Measurements from ENCODE around the gene DMKN.

The DMKN gene

DNA sequence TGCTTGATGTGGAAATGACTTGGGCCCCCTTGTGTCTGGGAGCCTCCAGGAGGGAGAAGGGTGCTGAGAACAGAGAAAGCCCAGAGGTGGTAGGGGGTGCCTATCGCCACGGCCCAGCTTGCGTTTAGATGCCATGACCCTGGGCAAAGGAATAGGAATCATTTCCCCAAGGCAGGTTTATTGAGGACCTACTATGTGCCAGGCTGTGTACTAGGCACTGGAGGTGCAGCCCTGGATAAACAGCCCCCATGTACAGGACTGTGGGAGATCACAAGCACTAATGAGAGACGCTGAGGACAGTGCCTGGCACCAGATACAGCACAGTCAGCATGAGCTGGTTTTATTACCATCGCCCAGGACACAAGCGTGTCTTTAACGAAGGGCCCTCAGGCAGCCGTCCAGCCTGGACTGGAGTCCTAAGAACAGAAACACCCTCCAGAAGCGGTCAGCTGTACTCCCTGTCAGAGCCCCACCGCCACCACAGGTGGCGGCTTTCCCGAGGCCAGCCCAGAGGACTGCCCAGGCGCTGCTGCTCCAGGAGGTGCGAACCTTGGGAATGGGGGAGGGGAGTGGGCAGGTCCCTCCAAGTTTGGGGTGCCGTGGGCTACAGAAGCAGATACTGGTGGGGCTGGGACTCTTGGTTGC, 36.6 kb upstream of the DMKN start:
- no peaks in the 10 kb centered on the region for H3K9me3 ChIP-seq (ENCODE audit: control insufficient read depth, low read length)
- DNase-seq = no peak

DNA sequence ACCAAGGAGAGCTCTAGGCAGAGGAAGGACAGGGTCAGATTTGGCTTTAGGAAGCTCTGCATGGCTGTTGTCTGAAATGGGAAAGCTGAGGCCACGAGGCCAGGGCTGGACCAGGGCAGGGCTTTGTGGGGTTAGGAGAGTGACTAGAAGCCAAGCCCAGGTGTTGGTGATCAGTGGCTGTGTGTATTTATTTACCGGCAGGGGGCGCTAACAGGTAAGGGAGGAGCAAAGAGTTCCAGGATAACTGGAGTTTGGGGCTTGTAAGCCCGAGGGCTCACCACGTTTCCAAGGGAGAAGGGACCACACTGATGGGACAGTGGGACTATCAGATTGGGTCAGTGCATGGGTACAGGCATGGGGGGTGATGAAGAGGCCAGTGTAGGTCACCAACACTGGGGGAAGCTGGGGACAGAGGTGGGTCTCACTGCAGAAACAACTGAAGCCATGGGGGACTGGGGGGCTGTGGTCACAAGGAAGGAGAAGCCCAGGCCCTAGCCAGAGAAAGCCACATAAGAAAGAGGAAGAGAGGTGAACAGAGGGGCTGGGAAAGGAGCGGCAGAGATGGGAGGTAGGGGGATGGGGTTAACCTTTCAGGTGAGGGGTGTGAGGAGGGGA, 35.8 kb upstream of the DMKN start:
- peak; percentile 12 to 54 (median 25) for DNase-seq
- Histone ChIP-seq H3K27ac (ENCODE audit: insufficient read depth, low read length, poor library complexity, severe bottlenecking) (no peak overlapping the region), H3K4me1 (ENCODE audit: control insufficient read depth, insufficient read depth, low read length, poor library complexity, severe bottlenecking) (peaks cover 20% of the 10 kb centered on the region), H3K4me3 (ENCODE audit: insufficient read depth, low read depth, low read length, poor library complexity, severe bottlenecking) (no peak overlapping the region), H3K27me3 (replicated peaks; ENCODE audit: control insufficient read depth, insufficient read depth, low read length, poor library complexity, severe bottlenecking) (no peaks in the 10 kb centered on the region), H3K9me3 (ENCODE audit: control insufficient read depth, low read length) (no peaks in the 10 kb centered on the region), H3K36me3 (ENCODE audit: control insufficient read depth, insufficient read depth, low read length) (no peaks in the 10 kb centered on the region)

More for the DNA sequence above, 36.6 kb upstream of the DMKN start:
- H3K27me3 ChIP-seq (replicated peaks; ENCODE audit: control insufficient read depth, insufficient read depth, low read length, poor library complexity, severe bottlenecking) = no peaks in the 10 kb centered on the region
- no peak overlapping the region for H3K27ac ChIP-seq (ENCODE audit: insufficient read depth, low read length, poor library complexity, severe bottlenecking)
- H3K4me1 ChIP-seq (ENCODE audit: control insufficient read depth, insufficient read depth, low read length, poor library complexity, severe bottlenecking) = peaks cover 14% of the 10 kb centered on the region
- no peak overlapping the region for H3K4me3 ChIP-seq (ENCODE audit: insufficient read depth, low read depth, low read length, poor library complexity, severe bottlenecking)
- no peaks in the 10 kb centered on the region for H3K36me3 ChIP-seq (ENCODE audit: control insufficient read depth, insufficient read depth, low read length)

DNA sequence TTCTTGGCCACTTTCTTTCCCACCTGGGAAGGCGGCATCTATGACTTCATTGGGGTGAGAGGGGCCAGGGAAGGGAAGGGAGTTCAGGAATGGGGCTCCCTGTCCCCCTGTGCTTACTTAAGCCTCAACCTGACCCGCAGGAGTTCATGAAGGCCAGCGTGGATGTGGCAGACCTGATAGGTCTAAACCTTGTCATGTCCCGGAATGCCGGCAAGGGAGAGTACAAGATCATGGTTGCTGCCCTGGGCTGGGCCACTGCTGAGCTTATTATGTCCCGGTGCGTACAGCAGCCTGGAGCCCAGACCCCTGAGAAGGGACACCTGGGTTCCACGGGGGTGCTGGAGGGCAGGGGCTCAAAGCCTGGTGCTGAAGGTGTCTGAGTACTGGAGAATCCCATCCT, 33.1 kb upstream of the DMKN start:
- no peak for DNase-seq
- Histone ChIP-seq H3K4me1 (ENCODE audit: control insufficient read depth, insufficient read depth, low read length, poor library complexity, severe bottlenecking) (peaks cover 20% of the 10 kb centered on the region), H3K9me3 (ENCODE audit: control insufficient read depth, low read length) (no peaks in the 10 kb centered on the region), H3K4me3 (ENCODE audit: insufficient read depth, low read depth, low read length, poor library complexity, severe bottlenecking) (peak overlapping the region; percentile 88), H3K27ac (ENCODE audit: insufficient read depth, low read length, poor library complexity, severe bottlenecking) (peak overlapping the region; percentile 76), H3K36me3 (ENCODE audit: control insufficient read depth, insufficient read depth, low read length) (no peaks in the 10 kb centered on the region), H3K27me3 (replicated peaks; ENCODE audit: control insufficient read depth, insufficient read depth, low read length, poor library complexity, severe bottlenecking) (no peaks in the 10 kb centered on the region)

DNA sequence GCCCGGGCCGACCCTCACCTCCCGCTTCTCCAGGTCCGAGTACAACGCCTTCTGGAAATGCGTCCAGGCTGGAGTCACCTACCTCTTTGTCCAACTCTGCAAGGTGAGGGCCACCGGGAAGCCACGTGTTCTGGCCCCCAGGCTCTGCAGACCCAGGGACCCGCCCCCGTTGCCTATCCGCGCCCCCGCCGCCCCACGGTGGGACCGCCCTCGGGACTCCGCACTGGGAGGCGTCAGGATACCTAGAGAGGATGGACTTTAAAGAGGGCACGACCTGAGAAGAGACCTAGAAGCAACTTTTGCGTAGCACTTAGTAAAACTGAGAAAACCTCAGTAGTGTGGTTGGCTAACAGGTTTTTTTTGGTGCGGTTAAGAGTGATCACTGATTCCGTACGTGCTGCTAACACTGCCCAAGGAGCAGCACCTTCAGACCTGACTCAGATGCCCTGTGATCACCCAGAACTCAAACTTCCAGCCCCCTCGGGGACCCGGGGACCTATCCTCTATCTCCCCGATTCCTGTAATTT, 32.5 kb upstream of the DMKN start:
- Histone ChIP-seq H3K36me3 (ENCODE audit: control insufficient read depth, insufficient read depth, low read length) (no peaks in the 10 kb centered on the region), H3K27ac (ENCODE audit: insufficient read depth, low read length, poor library complexity, severe bottlenecking) (peak overlapping the region; percentile 76), H3K27me3 (replicated peaks; ENCODE audit: control insufficient read depth, insufficient read depth, low read length, poor library complexity, severe bottlenecking) (no peaks in the 10 kb centered on the region), H3K4me1 (ENCODE audit: control insufficient read depth, insufficient read depth, low read length, poor library complexity, severe bottlenecking) (peaks cover 20% of the 10 kb centered on the region), H3K9me3 (ENCODE audit: control insufficient read depth, low read length) (no peaks in the 10 kb centered on the region), H3K4me3 (ENCODE audit: insufficient read depth, low read depth, low read length, poor library complexity, severe bottlenecking) (peak overlapping the region; percentile 88)
- DNase-seq = peak; percentile 21 to 32 (median 23)

GRCh38 chr19:35545001-35545854, 31.8 kb upstream of the DMKN start, which contains the start of gene TMEM147:
Gene TMEM147, plus strand, starts transcription at chr19:35545626. Its CDS starts 114 bp downstream, at chr19:35545740.
- Histone ChIP-seq H3K27ac (ENCODE audit: insufficient read depth, low read length, poor library complexity, severe bottlenecking) (peak within 1 kb of the TSS; percentile 76), H3K27me3 (replicated peaks; ENCODE audit: control insufficient read depth, insufficient read depth, low read length, poor library complexity, severe bottlenecking) (no peaks in the 10 kb centered on the region), H3K9me3 (ENCODE audit: control insufficient read depth, low read length) (no peaks in the 10 kb centered on the region), H3K4me3 (ENCODE audit: insufficient read depth, low read depth, low read length, poor library complexity, severe bottlenecking) (peak within 1 kb of the TSS; percentile 88), H3K36me3 (ENCODE audit: control insufficient read depth, insufficient read depth, low read length) (no peaks in the 10 kb centered on the region), H3K4me1 (ENCODE audit: control insufficient read depth, insufficient read depth, low read length, poor library complexity, severe bottlenecking) (peaks cover 20% of the 10 kb centered on the region)
- peak; percentile 53 to 61 (median 57) for DNase-seq

DNA sequence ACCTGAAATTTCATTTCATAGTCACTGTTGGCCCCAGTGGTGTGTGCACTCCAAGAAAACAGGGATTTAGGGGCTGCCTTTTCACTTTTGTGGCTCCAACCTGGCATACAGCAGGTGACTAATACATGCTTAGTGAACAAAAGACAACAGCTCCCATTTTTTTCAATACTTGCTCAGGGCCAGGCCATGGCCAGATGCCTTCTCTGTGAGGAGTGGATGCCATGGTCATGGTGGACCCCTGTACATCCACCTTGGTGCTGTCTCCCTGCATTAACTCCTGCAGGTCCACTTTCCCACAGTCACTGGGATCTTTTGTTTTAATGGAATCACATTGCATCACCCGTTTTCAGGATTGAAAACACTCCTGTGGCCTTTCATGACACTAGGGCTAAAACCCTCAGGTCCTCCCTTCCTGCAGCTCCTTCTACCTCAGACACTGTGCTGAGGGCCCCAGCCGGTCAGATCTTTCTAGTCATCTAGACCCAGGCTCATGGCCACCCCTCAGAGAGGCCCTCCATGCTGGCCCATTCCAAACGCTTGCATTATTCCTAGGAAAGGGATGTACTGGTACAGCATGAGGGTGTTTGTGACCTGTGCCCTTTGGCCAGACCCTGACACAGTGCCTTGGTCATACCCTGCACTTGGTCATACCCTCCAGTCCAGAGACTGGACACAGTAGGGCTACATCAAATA, 30.8 kb upstream of the DMKN start:
- Histone ChIP-seq H3K9me3 (ENCODE audit: control insufficient read depth, low read length) (no peaks in the 10 kb centered on the region), H3K27me3 (replicated peaks; ENCODE audit: control insufficient read depth, insufficient read depth, low read length, poor library complexity, severe bottlenecking) (no peaks in the 10 kb centered on the region), H3K27ac (ENCODE audit: insufficient read depth, low read length, poor library complexity, severe bottlenecking) (no peak overlapping the region), H3K4me3 (ENCODE audit: insufficient read depth, low read depth, low read length, poor library complexity, severe bottlenecking) (no peak overlapping the region), H3K36me3 (ENCODE audit: control insufficient read depth, insufficient read depth, low read length) (no peaks in the 10 kb centered on the region), H3K4me1 (ENCODE audit: control insufficient read depth, insufficient read depth, low read length, poor library complexity, severe bottlenecking) (peaks cover 20% of the 10 kb centered on the region)
- DNase-seq = no peak

GRCh38 chr19:35543280-35544109, 30.0 kb upstream of the DMKN start:
- Histone ChIP-seq H3K27ac (ENCODE audit: insufficient read depth, low read length, poor library complexity, severe bottlenecking) (no peak overlapping the region), H3K4me3 (ENCODE audit: insufficient read depth, low read depth, low read length, poor library complexity, severe bottlenecking) (no peak overlapping the region), H3K36me3 (ENCODE audit: control insufficient read depth, insufficient read depth, low read length) (no peaks in the 10 kb centered on the region), H3K4me1 (ENCODE audit: control insufficient read depth, insufficient read depth, low read length, poor library complexity, severe bottlenecking) (peaks cover 20% of the 10 kb centered on the region), H3K9me3 (ENCODE audit: control insufficient read depth, low read length) (no peaks in the 10 kb centered on the region), H3K27me3 (replicated peaks; ENCODE audit: control insufficient read depth, insufficient read depth, low read length, poor library complexity, severe bottlenecking) (no peaks in the 10 kb centered on the region)
- no peak for DNase-seq

DNA sequence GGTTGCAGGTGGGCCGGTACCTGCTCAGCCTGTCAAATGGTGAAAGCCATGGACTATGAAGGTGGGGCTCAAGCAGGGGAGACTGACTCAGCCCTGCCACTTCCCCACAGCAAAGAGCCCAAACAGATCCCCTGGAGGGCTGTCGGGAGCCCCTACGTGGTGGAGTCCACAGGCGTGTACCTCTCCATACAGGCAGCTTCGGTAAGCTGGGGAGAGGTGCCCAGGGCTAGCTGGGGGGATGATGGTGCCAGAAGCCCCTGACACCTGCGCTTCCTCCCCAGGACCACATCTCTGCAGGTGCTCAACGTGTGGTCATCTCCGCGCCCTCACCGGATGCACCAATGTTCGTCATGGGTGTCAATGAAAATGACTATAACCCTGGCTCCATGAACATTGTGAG, 28.8 kb upstream of the DMKN start:
- no peaks in the 10 kb centered on the region for H3K9me3 ChIP-seq (ENCODE audit: control insufficient read depth, low read length)
- no peaks in the 10 kb centered on the region for H3K27me3 ChIP-seq (replicated peaks; ENCODE audit: control insufficient read depth, insufficient read depth, low read length, poor library complexity, severe bottlenecking)
- peaks cover 20% of the 10 kb centered on the region for H3K4me1 ChIP-seq (ENCODE audit: control insufficient read depth, insufficient read depth, low read length, poor library complexity, severe bottlenecking)
- no peak overlapping the region for H3K4me3 ChIP-seq (ENCODE audit: insufficient read depth, low read depth, low read length, poor library complexity, severe bottlenecking)
- DNase-seq = no peak
- no peak overlapping the region for H3K27ac ChIP-seq (ENCODE audit: insufficient read depth, low read length, poor library complexity, severe bottlenecking)
- no peaks in the 10 kb centered on the region for H3K36me3 ChIP-seq (ENCODE audit: control insufficient read depth, insufficient read depth, low read length)

GRCh38 chr19:35540356-35540927, 27.0 kb upstream of the DMKN start:
- Histone ChIP-seq H3K9me3 (ENCODE audit: control insufficient read depth, low read length) (no peaks in the 10 kb centered on the region), H3K4me1 (ENCODE audit: control insufficient read depth, insufficient read depth, low read length, poor library complexity, severe bottlenecking) (peaks cover 9% of the 10 kb centered on the region), H3K27ac (ENCODE audit: insufficient read depth, low read length, poor library complexity, severe bottlenecking) (no peak overlapping the region), H3K36me3 (ENCODE audit: control insufficient read depth, insufficient read depth, low read length) (no peaks in the 10 kb centered on the region), H3K4me3 (ENCODE audit: insufficient read depth, low read depth, low read length, poor library complexity, severe bottlenecking) (no peak overlapping the region), H3K27me3 (replicated peaks; ENCODE audit: control insufficient read depth, insufficient read depth, low read length, poor library complexity, severe bottlenecking) (no peaks in the 10 kb centered on the region)
- DNase-seq = no peak
